ENCODE measurements around the gene PDE8B.

- TF ChIP-seq POLR2A (IDR thresholded peaks at IDR 0.05): no peak
- no peak for TF ChIP-seq CTCF (IDR thresholded peaks at IDR 0.05)
- no peak for TF ChIP-seq POLR2AphosphoS5 (IDR thresholded peaks at IDR 0.05)
Measured at GRCh38 chr5:77398896-77399295, 188.4 kb downstream of the PDE8B start.
